ENCODE data around the gene GOLGA1.
"Not testable (repeated sequence)": the region's sequence is repeated elsewhere in the genome, so short reads cannot be mapped to it uniquely, and the experiment has no call there.

GOLGA1 gene

GRCh38 chr9:124928116-124928515 is 12.8 kb downstream of the GOLGA1 start:
- Mint-ChIP-seq H3K36me3 (ENCODE audit: insufficient read depth) (peaks cover 42% of the 10 kb centered on the region), H3K4me3 (no peak overlapping the region)
- ATAC-seq (replicated peaks; ENCODE audit: extremely low read depth, poor library complexity, severe bottlenecking), result no peak

GRCh38 chr9:124920394-124920793 is 20.5 kb downstream of the GOLGA1 start:
- H3K27ac Mint-ChIP-seq (ENCODE audit: low read depth); DNase-seq (ENCODE audit: low spot score in 2 of 2); H3K27me3 Mint-ChIP-seq; H3K4me3 Mint-ChIP-seq; H3K9me3 Mint-ChIP-seq; ATAC-seq (replicated peaks; ENCODE audit: extremely low read depth, poor library complexity, severe bottlenecking); H3K4me1 Mint-ChIP-seq: not testable (repeated sequence)
- peaks cover 41% of the 10 kb centered on the region for H3K36me3 Mint-ChIP-seq (ENCODE audit: insufficient read depth)

More at GRCh38 chr9:124928116-124928515, 12.8 kb downstream of the GOLGA1 start:
- peaks cover 7% of the 10 kb centered on the region for H3K4me1 Mint-ChIP-seq
- H3K9me3 Mint-ChIP-seq, result no peaks in the 10 kb centered on the region
- no peak overlapping the region for H3K27ac Mint-ChIP-seq (ENCODE audit: low read depth)
- H3K27me3 Mint-ChIP-seq, result no peaks in the 10 kb centered on the region
- DNase-seq (ENCODE audit: low spot score in 2 of 2), result no peak

DNA sequence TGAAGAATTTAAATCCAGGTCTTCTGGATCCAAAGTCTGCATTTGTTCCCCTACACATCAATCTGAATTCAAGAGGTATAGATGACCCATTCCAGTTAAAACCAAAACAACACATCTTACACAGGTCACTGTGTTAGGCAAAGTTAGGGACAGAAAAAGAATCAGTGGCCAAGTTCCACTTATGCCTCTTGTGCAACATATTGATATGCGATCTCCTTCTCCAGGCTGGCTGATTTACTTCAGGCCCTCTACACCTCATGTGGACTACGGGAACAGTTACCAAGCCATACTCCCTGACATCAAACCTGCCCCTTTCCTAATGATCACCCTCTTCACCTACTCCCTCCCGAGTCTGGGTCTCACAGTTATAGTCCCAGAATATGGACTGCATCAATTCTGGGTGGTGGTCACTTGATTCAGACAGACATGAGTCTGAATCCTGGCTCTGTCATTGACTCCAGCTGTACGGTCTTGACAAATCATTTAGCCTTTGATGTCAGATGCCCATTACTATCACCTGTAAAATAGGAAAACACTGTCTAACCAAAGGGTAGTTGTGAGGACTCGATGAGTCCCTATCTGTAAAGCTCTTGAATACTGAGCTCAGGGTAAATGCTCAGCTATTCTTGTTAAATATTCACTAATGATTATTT is 26.0 kb downstream of the GOLGA1 start:
- DNase-seq (ENCODE audit: low spot score in 2 of 2) (no peak), ATAC-seq (replicated peaks; ENCODE audit: extremely low read depth, poor library complexity, severe bottlenecking) (no peak)
- Mint-ChIP-seq H3K9me3 (no peaks in the 10 kb centered on the region), H3K4me1 (peaks cover 16% of the 10 kb centered on the region), H3K36me3 (ENCODE audit: insufficient read depth) (peaks cover 22% of the 10 kb centered on the region), H3K27ac (ENCODE audit: low read depth) (no peak overlapping the region), H3K4me3 (no peak overlapping the region), H3K27me3 (no peaks in the 10 kb centered on the region)

DNA sequence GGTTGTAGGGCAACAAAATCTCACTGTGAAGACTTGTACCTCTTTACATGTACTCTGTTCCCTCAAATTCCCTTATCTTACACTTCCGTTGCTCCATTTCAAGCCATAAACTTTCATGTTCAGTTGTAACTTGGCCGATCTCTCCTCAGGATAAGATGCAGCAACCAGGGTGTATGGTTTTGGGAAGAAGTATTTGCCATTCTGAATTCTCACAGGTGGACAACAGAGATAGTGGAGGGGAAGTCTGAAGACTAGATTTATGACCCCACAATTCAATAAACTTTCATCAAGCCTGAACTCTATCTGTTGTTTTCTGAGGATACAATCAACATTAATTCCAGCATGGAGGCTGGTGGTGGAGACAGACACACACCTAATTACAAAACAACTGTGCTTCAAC is 27.5 kb downstream of the GOLGA1 start:
- Mint-ChIP-seq H3K27me3 (no peaks in the 10 kb centered on the region), H3K36me3 (ENCODE audit: insufficient read depth) (peaks cover 22% of the 10 kb centered on the region), H3K27ac (ENCODE audit: low read depth) (no peak overlapping the region), H3K4me1 (peaks cover 16% of the 10 kb centered on the region), H3K4me3 (no peak overlapping the region), H3K9me3 (no peaks in the 10 kb centered on the region)
- ATAC-seq (replicated peaks; ENCODE audit: extremely low read depth, poor library complexity, severe bottlenecking) (no peak), DNase-seq (ENCODE audit: low spot score in 2 of 2) (no peak)

- H3K27me3 Mint-ChIP-seq, result no peaks in the 10 kb centered on the region
- no peak for DNase-seq (ENCODE audit: low spot score in 2 of 2)
- H3K4me3 Mint-ChIP-seq, result no peak overlapping the region
- peaks cover 26% of the 10 kb centered on the region for H3K36me3 Mint-ChIP-seq (ENCODE audit: insufficient read depth)
- ATAC-seq (replicated peaks; ENCODE audit: extremely low read depth, poor library complexity, severe bottlenecking), result no peak
- no peaks in the 10 kb centered on the region for H3K9me3 Mint-ChIP-seq
- H3K27ac Mint-ChIP-seq (ENCODE audit: low read depth), result no peak overlapping the region
- H3K4me1 Mint-ChIP-seq, result peaks cover 16% of the 10 kb centered on the region
Observed at GRCh38 chr9:124911766-124912165, 29.1 kb downstream of the GOLGA1 start.

GRCh38 chr9:124908098-124908497 is 32.8 kb downstream of the GOLGA1 start:
- Mint-ChIP-seq H3K27ac (ENCODE audit: low read depth) (peak overlapping the region; percentile 17), H3K27me3 (no peaks in the 10 kb centered on the region), H3K9me3 (no peaks in the 10 kb centered on the region), H3K4me3 (no peak overlapping the region), H3K36me3 (ENCODE audit: insufficient read depth) (peaks cover 42% of the 10 kb centered on the region), H3K4me1 (peaks cover 12% of the 10 kb centered on the region)
- no peak for DNase-seq (ENCODE audit: low spot score in 2 of 2)
- ATAC-seq (replicated peaks; ENCODE audit: extremely low read depth, poor library complexity, severe bottlenecking), result no peak

DNA sequence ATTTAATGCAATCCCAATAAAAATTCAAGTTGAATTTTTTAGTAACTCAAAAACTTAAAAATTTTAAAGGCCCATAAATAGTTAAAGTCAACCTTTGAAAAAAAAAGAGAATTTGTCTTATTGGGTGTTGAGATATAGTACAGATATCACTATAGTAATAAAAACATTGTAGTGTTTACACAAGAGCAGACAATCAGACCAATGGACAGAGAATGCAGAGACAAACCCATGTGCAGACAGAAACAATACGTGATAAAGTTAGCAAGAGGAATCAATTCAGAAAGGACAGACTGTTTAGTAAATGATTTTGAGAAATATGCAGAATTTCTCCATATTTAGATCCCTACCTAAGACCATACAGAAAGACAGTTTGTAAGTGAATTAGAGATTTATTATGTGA is 33.9 kb downstream of the GOLGA1 start:
- Mint-ChIP-seq H3K36me3 (ENCODE audit: insufficient read depth) (peaks cover 42% of the 10 kb centered on the region), H3K27me3 (no peaks in the 10 kb centered on the region), H3K4me3 (no peak overlapping the region), H3K4me1 (peaks cover 12% of the 10 kb centered on the region), H3K9me3 (no peaks in the 10 kb centered on the region), H3K27ac (ENCODE audit: low read depth) (no peak overlapping the region)
- ATAC-seq (replicated peaks; ENCODE audit: extremely low read depth, poor library complexity, severe bottlenecking) (no peak), DNase-seq (ENCODE audit: low spot score in 2 of 2) (no peak)

DNA sequence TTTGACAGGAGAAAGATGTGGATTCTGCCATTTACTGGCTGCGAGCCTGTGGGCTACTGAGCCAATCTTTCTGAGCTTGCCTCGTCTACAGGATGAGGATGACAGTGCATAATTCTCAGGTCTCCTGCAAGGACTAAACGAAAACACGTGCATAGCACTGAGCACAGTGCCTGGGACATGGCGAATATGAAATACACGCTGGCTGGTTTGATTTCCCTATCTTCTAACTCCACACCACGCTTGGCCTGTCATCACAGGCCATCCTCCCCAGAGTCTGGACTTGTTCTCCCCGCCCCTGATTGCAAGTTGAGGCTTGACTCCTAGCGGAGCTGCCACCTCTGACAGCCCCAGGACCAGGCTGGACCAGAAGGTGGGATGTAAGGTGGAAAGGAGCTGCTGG is 41.0 kb downstream of the GOLGA1 start:
- Mint-ChIP-seq H3K4me3 (no peak overlapping the region), H3K27ac (ENCODE audit: low read depth) (no peak overlapping the region), H3K4me1 (peaks cover 19% of the 10 kb centered on the region), H3K9me3 (no peaks in the 10 kb centered on the region), H3K27me3 (no peaks in the 10 kb centered on the region), H3K36me3 (ENCODE audit: insufficient read depth) (peaks cover 32% of the 10 kb centered on the region)
- ATAC-seq (replicated peaks; ENCODE audit: extremely low read depth, poor library complexity, severe bottlenecking) (no peak), DNase-seq (ENCODE audit: low spot score in 2 of 2) (no peak)

DNA sequence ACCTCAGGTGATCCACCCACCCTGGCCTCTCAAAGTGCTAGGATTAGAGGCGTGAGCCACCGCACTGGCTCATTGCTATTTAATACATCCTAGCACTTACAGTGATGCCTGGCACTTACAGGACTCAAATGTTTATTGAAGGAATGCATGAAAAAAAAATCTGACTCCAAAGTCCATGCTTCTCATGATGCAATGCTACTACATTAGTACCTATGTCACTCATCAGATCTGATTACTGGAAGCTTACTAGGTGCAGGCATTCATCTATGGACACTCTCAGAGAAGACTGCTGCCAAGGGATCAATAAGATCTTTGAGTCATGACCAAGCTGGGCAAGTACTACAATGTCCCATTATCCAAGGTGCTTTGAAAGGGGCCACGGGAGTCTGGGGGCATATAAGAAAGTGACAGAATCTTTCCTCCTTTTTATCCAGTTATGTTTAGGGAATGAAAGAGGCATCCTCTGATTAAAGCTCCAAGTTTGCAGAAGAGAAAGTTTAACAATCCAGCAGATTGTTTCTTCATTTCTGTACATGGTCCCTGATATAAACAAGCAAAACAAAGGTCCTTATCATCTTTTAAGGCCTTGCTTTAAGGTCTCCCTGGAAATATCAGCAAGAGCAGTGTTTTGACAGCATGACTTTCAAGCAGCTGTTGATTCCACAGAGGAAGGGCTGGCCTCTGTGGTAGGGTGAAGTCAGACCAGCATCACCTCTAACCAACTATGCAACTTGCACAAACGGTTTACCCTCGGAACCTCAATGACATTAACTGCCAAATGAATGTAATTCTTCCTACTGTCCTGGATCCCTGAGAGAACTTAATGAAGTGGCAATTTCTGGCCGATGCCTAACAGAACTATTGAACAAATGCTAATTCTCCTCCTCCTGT is 43.1 kb downstream of the GOLGA1 start:
- DNase-seq (ENCODE audit: low spot score in 2 of 2) (no peak), ATAC-seq (replicated peaks; ENCODE audit: extremely low read depth, poor library complexity, severe bottlenecking) (no peak)
- Mint-ChIP-seq H3K27ac (ENCODE audit: low read depth) (no peak overlapping the region), H3K9me3 (no peaks in the 10 kb centered on the region), H3K4me3 (no peak overlapping the region), H3K27me3 (no peaks in the 10 kb centered on the region), H3K4me1 (peaks cover 19% of the 10 kb centered on the region), H3K36me3 (ENCODE audit: insufficient read depth) (peaks cover 26% of the 10 kb centered on the region)

DNA sequence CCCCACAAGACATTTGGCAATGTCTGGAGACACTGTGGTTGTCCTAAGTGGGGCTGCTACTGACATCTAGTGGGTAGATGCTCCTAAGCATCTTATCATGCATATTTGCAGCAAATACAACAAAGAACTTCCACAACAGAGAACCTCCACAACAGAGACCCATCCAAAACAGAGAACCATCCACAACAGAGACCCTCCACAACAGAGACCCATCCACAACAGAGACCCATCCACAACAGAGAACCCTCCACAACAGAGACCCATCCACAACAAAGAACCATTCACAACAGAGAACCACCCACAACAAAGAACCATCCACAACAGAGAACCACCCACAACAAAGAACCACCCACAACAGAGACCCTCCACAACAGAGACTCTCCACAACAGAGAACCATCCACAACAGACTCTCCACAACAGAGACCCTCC is 46.1 kb downstream of the GOLGA1 start:
- H3K4me3 Mint-ChIP-seq, result no peak overlapping the region
- DNase-seq (ENCODE audit: low spot score in 2 of 2) (peak in 1 of 2 donors; percentile 47), ATAC-seq (replicated peaks; ENCODE audit: extremely low read depth, poor library complexity, severe bottlenecking) (peak; percentile 67)
- H3K27me3 Mint-ChIP-seq, result no peaks in the 10 kb centered on the region
- peaks cover 30% of the 10 kb centered on the region for H3K36me3 Mint-ChIP-seq (ENCODE audit: insufficient read depth)
- H3K4me1 Mint-ChIP-seq, result peaks cover 19% of the 10 kb centered on the region
- H3K27ac Mint-ChIP-seq (ENCODE audit: low read depth), result peak overlapping the region; percentile 47
- no peaks in the 10 kb centered on the region for H3K9me3 Mint-ChIP-seq

- H3K27me3 Mint-ChIP-seq, result no peaks in the 10 kb centered on the region
- H3K4me3 Mint-ChIP-seq, result no peak overlapping the region
- H3K4me1 Mint-ChIP-seq, result peaks cover 19% of the 10 kb centered on the region
- ATAC-seq (replicated peaks; ENCODE audit: extremely low read depth, poor library complexity, severe bottlenecking) (no peak), DNase-seq (ENCODE audit: low spot score in 2 of 2) (no peak)
- H3K9me3 Mint-ChIP-seq, result no peaks in the 10 kb centered on the region
- peaks cover 33% of the 10 kb centered on the region for H3K36me3 Mint-ChIP-seq (ENCODE audit: insufficient read depth)
- H3K27ac Mint-ChIP-seq (ENCODE audit: low read depth), result peak overlapping the region; percentile 47
Observed at GRCh38 chr9:124894035-124894740, 46.7 kb downstream of the GOLGA1 start.

GRCh38 chr9:124890179-124890578 is 50.7 kb downstream of the GOLGA1 start:
- Mint-ChIP-seq H3K27ac (ENCODE audit: low read depth) (peak overlapping the region; percentile 32), H3K4me1 (peaks cover 14% of the 10 kb centered on the region), H3K9me3 (no peaks in the 10 kb centered on the region), H3K27me3 (no peaks in the 10 kb centered on the region), H3K4me3 (no peak overlapping the region), H3K36me3 (ENCODE audit: insufficient read depth) (peaks cover 28% of the 10 kb centered on the region)
- DNase-seq (ENCODE audit: low spot score in 2 of 2), result no peak
- no peak for ATAC-seq (replicated peaks; ENCODE audit: extremely low read depth, poor library complexity, severe bottlenecking)
